PC-9 (cell line): ENCODE data around the gene SCLY.

ENCODE experiments used
- CTCF ChIP-seq: fragments of 200-600 bp; sonication (generic); conservative IDR thresholded peaks from 2 replicates; pipeline ENCODE4 v1.6.1; 2017; ENCODE audit warnings: mixed run types, antibody characterized with exemption, mild to moderate bottlenecking, moderate library complexity
- EZH2 ChIP-seq: fragments of 200-600 bp; sonication (generic); IDR thresholded peaks from 2 replicates; pipeline ENCODE4 v1.8.0; 2017; ENCODE audit warnings: antibody characterized with exemption, low read depth

- no peak for TF ChIP-seq CTCF
- TF ChIP-seq EZH2 = no peak
These were observed 35.8 kb upstream of the SCLY start for GRCh38 chr2:238024986-238025385.
